ENCODE measurements around the gene HNRNPLL.

The HNRNPLL gene

DNA sequence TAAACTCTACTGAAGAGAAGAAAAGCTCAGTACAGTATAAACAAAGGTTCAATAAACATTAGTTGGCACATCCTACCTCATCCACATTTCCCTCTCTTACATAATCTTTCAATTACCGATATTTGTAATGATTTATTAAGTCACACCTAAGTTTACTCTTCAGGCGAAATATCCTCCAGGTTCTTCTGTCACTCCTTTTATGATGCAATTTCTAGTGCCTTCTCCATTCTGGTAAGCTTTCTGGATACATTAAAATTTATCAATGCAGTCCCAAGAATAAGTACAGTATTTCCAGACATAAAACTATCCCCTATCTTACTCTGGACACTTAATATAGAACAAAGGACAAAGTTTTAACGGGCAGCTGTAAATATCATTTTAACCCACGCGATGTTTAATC is 5.6 kb downstream of the HNRNPLL start:
- ChIA-PET CTCF (interaction anchor here (0.5 to 2.5 kb wide), 3 partner anchors 9 to 221 kb away, joined by 3 to 30 read pairs (median 3); no protein-coding TSS in a partner anchor), POLR2A (interaction anchor here (1.6 kb wide), 1 partner anchor 154 kb away, joined by 6 read pairs; the partner anchor contains the start of gene SRSF7)
- TF ChIP-seq, protein P1, sequence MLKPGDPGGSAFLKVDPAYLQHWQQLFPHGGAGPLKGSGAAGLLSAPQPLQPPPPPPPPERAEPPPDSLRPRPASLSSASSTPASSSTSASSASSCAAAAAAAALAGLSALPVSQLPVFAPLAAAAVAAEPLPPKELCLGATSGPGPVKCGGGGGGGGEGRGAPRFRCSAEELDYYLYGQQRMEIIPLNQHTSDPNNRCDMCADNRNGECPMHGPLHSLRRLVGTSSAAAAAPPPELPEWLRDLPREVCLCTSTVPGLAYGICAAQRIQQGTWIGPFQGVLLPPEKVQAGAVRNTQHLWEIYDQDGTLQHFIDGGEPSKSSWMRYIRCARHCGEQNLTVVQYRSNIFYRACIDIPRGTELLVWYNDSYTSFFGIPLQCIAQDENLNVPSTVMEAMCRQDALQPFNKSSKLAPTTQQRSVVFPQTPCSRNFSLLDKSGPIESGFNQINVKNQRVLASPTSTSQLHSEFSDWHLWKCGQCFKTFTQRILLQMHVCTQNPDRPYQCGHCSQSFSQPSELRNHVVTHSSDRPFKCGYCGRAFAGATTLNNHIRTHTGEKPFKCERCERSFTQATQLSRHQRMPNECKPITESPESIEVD (tag by site-specific recombination; IDR thresholded peaks at IDR 0.05) = 0 out of 2 replicates have a peak, but pooled peaks have one; percentile 5
- TF ChIP-seq ZNF24 (tag by site-specific recombination; IDR thresholded peaks at IDR 0.05) = no peak
- H3K36me3 ChIP-seq (ENCODE audit: control insufficient read depth in 2 of 2, insufficient read depth in 1 of 2, low read length in 2 of 2) = no peaks in the 10 kb centered on the region; a peak in 1 of 3 replicates
- peaks cover 25% of the 10 kb centered on the region; the same call in 1 of the 2 replicates for H3K4me1 ChIP-seq (ENCODE audit: control insufficient read depth, insufficient read depth, low read length)
- no peak overlapping the region for H3K4me3 ChIP-seq (ENCODE audit: low read depth, low read length)
- H3K27ac ChIP-seq (ENCODE audit: extremely low read depth, low read depth, low read length) = no peak overlapping the region
- no peaks in the 10 kb centered on the region for H3K9me3 ChIP-seq (ENCODE audit: control insufficient read depth, insufficient read depth, low read depth, low read length)

DNA sequence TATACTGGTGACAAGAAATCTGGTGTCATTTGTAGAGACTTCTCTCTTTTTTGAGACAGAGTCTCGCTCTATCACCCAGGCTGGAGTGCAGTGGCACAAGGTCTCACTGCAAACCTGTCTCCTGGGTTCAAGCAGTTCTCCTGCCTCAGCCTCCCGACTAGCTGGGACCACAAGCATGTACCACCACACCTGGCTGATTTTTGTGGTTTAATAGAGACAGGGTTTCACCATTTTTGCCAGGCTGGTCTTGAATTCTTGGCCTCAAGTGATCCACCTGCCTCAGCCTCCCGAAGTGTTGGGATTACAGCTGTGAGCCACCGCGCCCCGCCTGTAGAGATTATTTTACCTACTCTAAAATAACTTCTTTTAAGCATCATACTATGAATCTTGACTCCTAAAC is 6.5 kb downstream of the HNRNPLL start:
- POLR2A ChIA-PET = interaction anchor here (1.6 kb wide), 1 partner anchor 155 kb away, joined by 6 read pairs; the partner anchor contains the start of gene SRSF7
- CTCF ChIA-PET = interaction anchor here (1.1 to 2.5 kb wide), 2 partner anchors 14 kb away, joined by 6 to 30 read pairs; no protein-coding TSS in a partner anchor
- Histone ChIP-seq H3K27ac (ENCODE audit: extremely low read depth, low read depth, low read length) (no peak overlapping the region), H3K4me3 (ENCODE audit: low read depth, low read length) (no peak overlapping the region), H3K9me3 (ENCODE audit: control insufficient read depth, insufficient read depth, low read depth, low read length) (no peaks in the 10 kb centered on the region), H3K36me3 (ENCODE audit: control insufficient read depth in 2 of 2, insufficient read depth in 1 of 2, low read length in 2 of 2) (no peaks in the 10 kb centered on the region; a peak in 1 of 3 replicates), H3K4me1 (ENCODE audit: control insufficient read depth, insufficient read depth, low read length) (peaks cover 25% of the 10 kb centered on the region; the same call in 1 of the 2 replicates)
- TF ChIP-seq SP7 (tag by site-specific recombination; IDR thresholded peaks at IDR 0.05) = no peak
- no peak for TF ChIP-seq ZNF791 (tag by site-specific recombination; IDR thresholded peaks at IDR 0.05)
- TF ChIP-seq ZNF596 (tag by site-specific recombination; IDR thresholded peaks at IDR 0.05) = no peak
- TF ChIP-seq SCRT2 (tag by site-specific recombination; IDR thresholded peaks at IDR 0.05) = no peak
- no peak for TF ChIP-seq KLF1 (tag by site-specific recombination; IDR thresholded peaks at IDR 0.05)
- TF ChIP-seq, protein P2, sequence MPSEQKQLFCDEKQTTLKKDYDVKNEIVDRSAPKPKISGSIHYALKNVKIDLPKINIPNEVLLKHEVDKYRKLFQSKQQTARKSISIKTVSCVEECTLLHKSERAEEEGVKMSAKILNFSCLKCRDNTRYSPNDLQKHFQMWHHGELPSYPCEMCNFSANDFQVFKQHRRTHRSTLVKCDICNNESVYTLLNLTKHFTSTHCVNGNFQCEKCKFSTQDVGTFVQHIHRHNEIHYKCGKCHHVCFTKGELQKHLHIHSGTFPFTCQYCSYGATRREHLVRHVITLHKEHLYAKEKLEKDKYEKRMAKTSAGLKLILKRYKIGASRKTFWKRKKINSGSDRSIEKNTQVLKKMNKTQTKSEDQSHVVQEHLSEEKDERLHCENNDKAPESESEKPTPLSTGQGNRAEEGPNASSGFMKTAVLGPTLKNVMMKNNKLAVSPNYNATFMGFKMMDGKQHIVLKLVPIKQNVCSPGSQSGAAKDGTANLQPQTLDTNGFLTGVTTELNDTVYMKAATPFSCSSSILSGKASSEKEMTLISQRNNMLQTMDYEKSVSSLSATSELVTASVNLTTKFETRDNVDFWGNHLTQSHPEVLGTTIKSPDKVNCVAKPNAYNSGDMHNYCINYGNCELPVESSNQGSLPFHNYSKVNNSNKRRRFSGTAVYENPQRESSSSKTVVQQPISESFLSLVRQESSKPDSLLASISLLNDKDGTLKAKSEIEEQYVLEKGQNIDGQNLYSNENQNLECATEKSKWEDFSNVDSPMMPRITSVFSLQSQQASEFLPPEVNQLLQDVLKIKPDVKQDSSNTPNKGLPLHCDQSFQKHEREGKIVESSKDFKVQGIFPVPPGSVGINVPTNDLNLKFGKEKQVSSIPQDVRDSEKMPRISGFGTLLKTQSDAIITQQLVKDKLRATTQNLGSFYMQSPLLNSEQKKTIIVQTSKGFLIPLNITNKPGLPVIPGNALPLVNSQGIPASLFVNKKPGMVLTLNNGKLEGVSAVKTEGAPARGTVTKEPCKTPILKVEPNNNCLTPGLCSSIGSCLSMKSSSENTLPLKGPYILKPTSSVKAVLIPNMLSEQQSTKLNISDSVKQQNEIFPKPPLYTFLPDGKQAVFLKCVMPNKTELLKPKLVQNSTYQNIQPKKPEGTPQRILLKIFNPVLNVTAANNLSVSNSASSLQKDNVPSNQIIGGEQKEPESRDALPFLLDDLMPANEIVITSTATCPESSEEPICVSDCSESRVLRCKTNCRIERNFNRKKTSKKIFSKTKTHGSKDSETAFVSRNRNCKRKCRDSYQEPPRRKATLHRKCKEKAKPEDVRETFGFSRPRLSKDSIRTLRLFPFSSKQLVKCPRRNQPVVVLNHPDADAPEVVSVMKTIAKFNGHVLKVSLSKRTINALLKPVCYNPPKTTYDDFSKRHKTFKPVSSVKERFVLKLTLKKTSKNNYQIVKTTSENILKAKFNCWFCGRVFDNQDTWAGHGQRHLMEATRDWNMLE (tag by site-specific recombination; conservative IDR thresholded peaks at IDR 0.05; ENCODE audit: low read depth) = no peak
- no peak for TF ChIP-seq ZNF248 (tag by site-specific recombination; IDR thresholded peaks at IDR 0.05)
- TF ChIP-seq, protein P3, sequence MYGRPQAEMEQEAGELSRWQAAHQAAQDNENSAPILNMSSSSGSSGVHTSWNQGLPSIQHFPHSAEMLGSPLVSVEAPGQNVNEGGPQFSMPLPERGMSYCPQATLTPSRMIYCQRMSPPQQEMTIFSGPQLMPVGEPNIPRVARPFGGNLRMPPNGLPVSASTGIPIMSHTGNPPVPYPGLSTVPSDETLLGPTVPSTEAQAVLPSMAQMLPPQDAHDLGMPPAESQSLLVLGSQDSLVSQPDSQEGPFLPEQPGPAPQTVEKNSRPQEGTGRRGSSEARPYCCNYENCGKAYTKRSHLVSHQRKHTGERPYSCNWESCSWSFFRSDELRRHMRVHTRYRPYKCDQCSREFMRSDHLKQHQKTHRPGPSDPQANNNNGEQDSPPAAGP (tag by site-specific recombination; IDR thresholded peaks at IDR 0.05) = no peak

DNA sequence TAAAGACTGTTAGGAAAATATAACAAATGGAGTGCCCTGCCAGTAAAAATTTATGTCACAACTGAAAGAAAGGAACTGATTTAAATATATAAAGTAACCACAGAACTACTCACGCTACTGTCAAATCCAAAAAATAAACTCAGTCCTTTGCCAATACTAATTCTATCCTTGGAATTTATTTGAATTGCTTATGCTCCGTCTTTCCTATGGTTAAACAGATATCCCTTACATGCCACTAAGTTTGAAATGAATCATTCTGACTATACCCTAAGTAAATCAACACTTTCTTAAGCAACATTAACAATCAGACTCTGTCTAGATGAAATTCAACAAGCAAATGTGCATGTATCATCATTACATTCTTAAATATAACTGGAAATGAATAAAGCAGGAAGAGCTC is 9.8 kb downstream of the HNRNPLL start:
- no peaks in the 10 kb centered on the region for H3K9me3 ChIP-seq (ENCODE audit: control insufficient read depth, insufficient read depth, low read depth, low read length)
- H3K27ac ChIP-seq (ENCODE audit: extremely low read depth, low read depth, low read length) = no peak overlapping the region
- H3K4me1 ChIP-seq (ENCODE audit: control insufficient read depth, insufficient read depth, low read length) = peaks cover 6% of the 10 kb centered on the region
- ChIA-PET POLR2A (interaction anchor here (0.6 to 0.7 kb wide), 2 partner anchors 114 to 142 kb away, joined by 3 to 6 read pairs; no protein-coding TSS in a partner anchor), CTCF (interaction anchor here (1.0 kb wide), 1 partner anchor 14 kb away, joined by 3 read pairs; no protein-coding TSS in a partner anchor)
- no peak overlapping the region for H3K4me3 ChIP-seq (ENCODE audit: low read depth, low read length)
- no peaks in the 10 kb centered on the region; a peak in 1 of 3 replicates for H3K36me3 ChIP-seq (ENCODE audit: control insufficient read depth in 2 of 2, insufficient read depth in 1 of 2, low read length in 2 of 2)
- TF ChIP-seq KLF16 (tag by site-specific recombination; IDR thresholded peaks at IDR 0.05) (no peak), KLF10 (tag by site-specific recombination; IDR thresholded peaks at IDR 0.05) (no peak), ZNF404 (tag by site-specific recombination; IDR thresholded peaks at IDR 0.05) (no peak), PRDM1 (tag by site-specific recombination; IDR thresholded peaks at IDR 0.05) (no peak), ZNF174 (tag by site-specific recombination; IDR thresholded peaks at IDR 0.05) (no peak), ZNF776 (tag by site-specific recombination; IDR thresholded peaks at IDR 0.05; ENCODE audit: borderline replicate concordance) (no peak), ZFP41 (tag by site-specific recombination; IDR thresholded peaks at IDR 0.05; ENCODE audit: borderline replicate concordance) (no peak), ZNF76 (tag by site-specific recombination; IDR thresholded peaks at IDR 0.05; ENCODE audit: borderline replicate concordance, low read depth) (no peak), ZNF514 (tag by site-specific recombination; IDR thresholded peaks at IDR 0.05) (no peak)
- TF ChIP-seq, protein P4, sequence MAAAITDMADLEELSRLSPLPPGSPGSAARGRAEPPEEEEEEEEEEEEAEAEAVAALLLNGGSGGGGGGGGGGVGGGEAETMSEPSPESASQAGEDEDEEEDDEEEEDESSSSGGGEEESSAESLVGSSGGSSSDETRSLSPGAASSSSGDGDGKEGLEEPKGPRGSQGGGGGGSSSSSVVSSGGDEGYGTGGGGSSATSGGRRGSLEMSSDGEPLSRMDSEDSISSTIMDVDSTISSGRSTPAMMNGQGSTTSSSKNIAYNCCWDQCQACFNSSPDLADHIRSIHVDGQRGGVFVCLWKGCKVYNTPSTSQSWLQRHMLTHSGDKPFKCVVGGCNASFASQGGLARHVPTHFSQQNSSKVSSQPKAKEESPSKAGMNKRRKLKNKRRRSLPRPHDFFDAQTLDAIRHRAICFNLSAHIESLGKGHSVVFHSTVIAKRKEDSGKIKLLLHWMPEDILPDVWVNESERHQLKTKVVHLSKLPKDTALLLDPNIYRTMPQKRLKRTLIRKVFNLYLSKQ (tag by site-specific recombination; IDR thresholded peaks at IDR 0.05; ENCODE audit: borderline replicate concordance) = no peak
- TF ChIP-seq, protein P5, sequence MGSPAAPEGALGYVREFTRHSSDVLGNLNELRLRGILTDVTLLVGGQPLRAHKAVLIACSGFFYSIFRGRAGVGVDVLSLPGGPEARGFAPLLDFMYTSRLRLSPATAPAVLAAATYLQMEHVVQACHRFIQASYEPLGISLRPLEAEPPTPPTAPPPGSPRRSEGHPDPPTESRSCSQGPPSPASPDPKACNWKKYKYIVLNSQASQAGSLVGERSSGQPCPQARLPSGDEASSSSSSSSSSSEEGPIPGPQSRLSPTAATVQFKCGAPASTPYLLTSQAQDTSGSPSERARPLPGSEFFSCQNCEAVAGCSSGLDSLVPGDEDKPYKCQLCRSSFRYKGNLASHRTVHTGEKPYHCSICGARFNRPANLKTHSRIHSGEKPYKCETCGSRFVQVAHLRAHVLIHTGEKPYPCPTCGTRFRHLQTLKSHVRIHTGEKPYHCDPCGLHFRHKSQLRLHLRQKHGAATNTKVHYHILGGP (tag by site-specific recombination; IDR thresholded peaks at IDR 0.05) = no peak

Data from HEK293 (cell line).